Upper lobe of left lung (tissue), 4 donors: Measurements from ENCODE around the gene MGAT4B.

Source experiments
- EP300 ChIP-seq, 4 donors: sonication (generic); formaldehyde crosslinking; IDR thresholded peaks; one replicate each; pipeline ENCODE4 v1.5.1; 2017; ENCODE audit warnings: antibody characterized with exemption in 4 of 4, control low read depth in 2 of 4
- POLR2A ChIP-seq, 4 donors: fragments of 450-650 bp; IDR thresholded peaks; one replicate each; pipeline ENCODE4 v1.5.1; 2016 to 2017; ENCODE audit warnings: antibody characterized with exemption in 4 of 4, mild to moderate bottlenecking in 2 of 4
- TF ChIP-seq, protein P1 (sequence below), 6 experiments: fragments of 450-650 bp in 4 of 6; fragments of 200-600 bp in 2 of 6; sonication (generic) in 2 of 6; IDR thresholded peaks; one replicate each; pipeline ENCODE4 v1.5.1; 2016 to 2019; ENCODE audit warnings: antibody characterized with exemption in 6 of 6

DNA sequence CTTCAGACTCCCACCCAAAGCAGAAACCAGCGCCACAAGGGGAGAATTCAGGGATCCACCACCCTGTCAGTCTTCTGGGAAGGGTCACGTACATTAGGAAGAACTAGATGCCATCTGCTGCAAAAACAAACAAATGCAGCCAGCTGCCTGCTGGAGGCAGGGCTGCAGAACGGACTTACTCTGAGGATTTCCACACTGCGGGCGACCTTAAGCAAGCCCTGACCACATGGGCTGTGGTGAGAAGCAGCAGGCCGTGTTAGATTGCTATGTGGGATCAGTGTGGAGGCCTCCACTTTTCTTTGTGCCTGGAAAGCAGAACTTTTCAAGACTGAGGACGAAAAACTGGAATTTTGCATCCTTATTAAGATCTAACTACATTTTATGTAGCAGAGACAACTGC is 26.3 kb downstream of the MGAT4B start:
- TF ChIP-seq, protein P1, sequence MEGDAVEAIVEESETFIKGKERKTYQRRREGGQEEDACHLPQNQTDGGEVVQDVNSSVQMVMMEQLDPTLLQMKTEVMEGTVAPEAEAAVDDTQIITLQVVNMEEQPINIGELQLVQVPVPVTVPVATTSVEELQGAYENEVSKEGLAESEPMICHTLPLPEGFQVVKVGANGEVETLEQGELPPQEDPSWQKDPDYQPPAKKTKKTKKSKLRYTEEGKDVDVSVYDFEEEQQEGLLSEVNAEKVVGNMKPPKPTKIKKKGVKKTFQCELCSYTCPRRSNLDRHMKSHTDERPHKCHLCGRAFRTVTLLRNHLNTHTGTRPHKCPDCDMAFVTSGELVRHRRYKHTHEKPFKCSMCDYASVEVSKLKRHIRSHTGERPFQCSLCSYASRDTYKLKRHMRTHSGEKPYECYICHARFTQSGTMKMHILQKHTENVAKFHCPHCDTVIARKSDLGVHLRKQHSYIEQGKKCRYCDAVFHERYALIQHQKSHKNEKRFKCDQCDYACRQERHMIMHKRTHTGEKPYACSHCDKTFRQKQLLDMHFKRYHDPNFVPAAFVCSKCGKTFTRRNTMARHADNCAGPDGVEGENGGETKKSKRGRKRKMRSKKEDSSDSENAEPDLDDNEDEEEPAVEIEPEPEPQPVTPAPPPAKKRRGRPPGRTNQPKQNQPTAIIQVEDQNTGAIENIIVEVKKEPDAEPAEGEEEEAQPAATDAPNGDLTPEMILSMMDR (IDR thresholded peaks at IDR 0.05), result no peak
- no peak for TF ChIP-seq EP300 (IDR thresholded peaks at IDR 0.05)
- TF ChIP-seq POLR2A (IDR thresholded peaks at IDR 0.05), result no peak
